K562 (cell line): ENCODE data around the gene SLC43A2. TPM values are rescaled to one million over a fixed set of nuclear protein-coding genes. Genes with fewer than 3 reads are reported as not detected.

Source experiments
- ATAC-seq: fragments of 200-7000 bp; cut with Tn5 transposase; 3 replicates; pipeline ENCODE4 v1.9.1; 2020; ENCODE audit warnings: moderate library complexity
- BruUV-seq: library from RNA; stranded (reverse); fragments of 400-500 nt; replicated peaks from 2 replicates; lab custom pipeline; 2021; lab: Mats Ljungman, UMichigan
- CTCF ChIA-PET: fragments of 300-600 bp; formaldehyde crosslinking; extraction: SDS; loops from one replicate; lab custom pipeline; 2021; ENCODE audit warnings: low intra/inter-chr PET ratio; lab: Yijun Ruan, JAX
- POLR2A ChIA-PET: fragments of 300-600, 350-650 bp; sonication (Branson Sonifier 250); formaldehyde crosslinking; extraction: SDS; loops from one replicate; lab custom pipeline; 2021; ENCODE audit warnings: antibody characterized with exemption, inconsistent platforms; lab: Yijun Ruan, JAX
- DNase-seq, 4 experiments: peaks; one replicate each; pipeline versions ENCODE4 v3.0.0 to v3.0.0-alpha.2; 2011 to 2018; ENCODE audit warnings: low spot score in 3 of 4, mixed read lengths in 3 of 4; ENCODE audit errors: extremely low read depth in 1 of 4
- FAIRE-seq: peaks from 2 replicates; lab custom pipeline; 2011; peaks lifted over from hg19 to GRCh38; lab: Jason Lieb, UNC
- H2AFZ ChIP-seq: 2 replicates; pipeline ENCODE4 v1.6.0; 2011; ENCODE audit warnings: low read depth, low read length, control low read depth, inconsistent platforms
- H3K27ac ChIP-seq: fragments of 200-600 bp; 3 replicates; pipeline ENCODE4 v1.8.0; 2011; ENCODE audit warnings: low read depth, mild to moderate bottlenecking, control low read depth, inconsistent platforms, low read length, moderate library complexity, mixed read lengths; ENCODE audit errors: extremely low read depth
- H3K27me3 ChIP-seq, 2 experiments: fragments of 300-600 bp in 1 of 2; 2 replicates in 1 of 2; 3 replicates in 1 of 2; pipeline versions ENCODE4 v1.6.0 to v1.8.0; 2011; ENCODE audit warnings: inconsistent platforms in 2 of 2, low read length in 2 of 2, mild to moderate bottlenecking in 1 of 2, mixed read lengths in 1 of 2, moderate library complexity in 1 of 2; ENCODE audit not compliant: control insufficient read depth in 2 of 2, insufficient read depth in 2 of 2
- H3K36me3 ChIP-seq: fragments of 300-600 bp; 3 replicates; pipeline ENCODE4 v1.8.0; 2011; ENCODE audit warnings: mild to moderate bottlenecking, low read length, inconsistent platforms; ENCODE audit not compliant: control insufficient read depth, insufficient read depth
- H3K4me1 ChIP-seq, 2 experiments: fragments of 200-600 bp in 1 of 2; replicated peaks in 1 of 2; 2 replicates in 1 of 2; 3 replicates in 1 of 2; pipeline versions ENCODE4 v1.5.1 to v1.8.0; 2011; ENCODE audit warnings: inconsistent platforms in 2 of 2, low read length in 2 of 2, mild to moderate bottlenecking in 1 of 2, mixed read lengths in 1 of 2, moderate library complexity in 1 of 2; ENCODE audit not compliant: control insufficient read depth in 2 of 2, insufficient read depth in 2 of 2
- H3K4me2 ChIP-seq: 2 replicates; pipeline ENCODE4 v1.6.1; 2011; ENCODE audit warnings: low read length, control low read depth, inconsistent platforms, mixed read lengths; ENCODE audit not compliant: insufficient read depth
- H3K4me3 ChIP-seq: fragments of 200-600 bp; sonication (generic), shearing (Covaris generic); 2 replicates; pipeline ENCODE4 v1.5.1; 2016; ENCODE audit warnings: control low read depth, inconsistent platforms
- H3K79me2 ChIP-seq: fragments of 200-600 bp; 3 replicates; pipeline ENCODE4 v1.8.0; 2011; ENCODE audit warnings: low read length, inconsistent platforms; ENCODE audit not compliant: control insufficient read depth, insufficient read depth
- H3K9ac ChIP-seq, 2 experiments: 2 replicates each; pipeline versions ENCODE4 v1.6.0 to v1.6.1; 2011; ENCODE audit warnings: low read depth in 2 of 2, low read length in 2 of 2, control low read depth in 1 of 2, inconsistent platforms in 1 of 2, mild to moderate bottlenecking in 1 of 2, mixed read lengths in 1 of 2; ENCODE audit not compliant: insufficient read depth in 1 of 2
- H3K9me1 ChIP-seq: one replicate; pipeline ENCODE4 v1.6.0; 2011; ENCODE audit warnings: inconsistent platforms, mild to moderate bottlenecking, low read length, moderate library complexity; ENCODE audit not compliant: control insufficient read depth, insufficient read depth
- H3K9me3 ChIP-seq: replicated peaks from 2 replicates; pipeline ENCODE4 v1.5.1; 2011; ENCODE audit warnings: low read depth, low read length, inconsistent platforms; ENCODE audit not compliant: control insufficient read depth, insufficient read depth
- H4K20me1 ChIP-seq: replicated peaks from 2 replicates; pipeline ENCODE4 v1.6.1; 2011; ENCODE audit warnings: low read length, inconsistent platforms, mixed read lengths; ENCODE audit not compliant: control insufficient read depth, insufficient read depth
- ETV1 ChIP-seq: fragments of 450-650 bp; conservative IDR thresholded peaks from 2 replicates; pipeline ENCODE4 v1.6.1; 2016; ENCODE audit warnings: missing genetic modification characterization, control low read depth, low read depth, missing compliant biosample characterization
- HDGF ChIP-seq: fragments of 450-650 bp; IDR thresholded peaks from 2 replicates; pipeline ENCODE4 v1.6.1; 2016
- HNRNPUL1 ChIP-seq: fragments of 200-400 bp; formaldehyde crosslinking; IDR thresholded peaks from 2 replicates; pipeline ENCODE4 v1.6.1; 2017; ENCODE audit warnings: low read length
- SAP30 ChIP-seq: fragments of 200-600 bp; sonication (generic); IDR thresholded peaks from 2 replicates; pipeline ENCODE4 v1.6.1; 2012; ENCODE audit warnings: borderline replicate concordance, low read depth, mild to moderate bottlenecking, moderate library complexity, low read length, control low read depth, inconsistent platforms; ENCODE audit not compliant: insufficient read depth, poor library complexity, severe bottlenecking
- TBP ChIP-seq: optimal IDR thresholded peaks from 2 replicates; pipeline ENCODE3; 2011; ENCODE audit warnings: low read depth, low read length, improper control_type of control experiment
- ZBTB49 ChIP-seq: sonication (generic); formaldehyde crosslinking; IDR thresholded peaks from 2 replicates; pipeline ENCODE4 v1.8.0; 2022; ENCODE audit warnings: missing genetic modification reagents, mild to moderate bottlenecking, borderline replicate concordance
- ZFP36 ChIP-seq: fragments of 150-350 bp; IDR thresholded peaks from 2 replicates; pipeline ENCODE4 v1.6.1; 2018; ENCODE audit warnings: low read length, low read depth; ENCODE audit not compliant: partially characterized antibody
- ZNF316 ChIP-seq: fragments of 450-650 bp; IDR thresholded peaks from 2 replicates; pipeline ENCODE4 v1.6.1; 2016
- WGBS: fragments of 100-300 bp; shearing (Covaris generic); methylation state at CpG from one replicate; pipeline ENCODE4 v1.1.6; 2016; ENCODE audit warnings: low coverage, mixed read lengths; ENCODE audit not compliant: insufficient coverage; ENCODE audit errors: missing lambda C conversion rate; 5-methylcytosine and 5-hydroxymethylcytosine counted together
- in situ Hi-C: fragments of 300-500 bp; cut with MboI; formaldehyde crosslinking; loops from 4 replicates; pipeline ENCODE4 v1.15.0; 2018; ENCODE audit warnings: inconsistent platforms, mixed read lengths
- intact Hi-C: fragments of 100-400 bp; cut with micrococcal nuclease; formaldehyde crosslinking; loops from 2 replicates; pipeline ENCODE4 v1.14.2; 2022
- polyA plus RNA-seq, 8 experiments: library from polyadenylated mRNA; depleted of rRNA in 4 of 8; stranded (reverse) in 5 of 8; unstranded in 3 of 8; fragments of >200 nt; fragmentation: Nextera tagmentation in 2 of 8; fragmentation: Illumina TruSeq in 1 of 8; extraction: Ambion mirVana in 2 of 8; extraction: Trizol in 1 of 8; gene quantifications; 2 replicates each; pipeline versions ENCODE4 v1.2.1 to v1.2.3, GENCODE V29; 2011 to 2014; ENCODE audit warnings: inconsistent platforms in 1 of 8, missing spikeins in 1 of 8
- total RNA-seq, 7 experiments: library from RNA; depleted of rRNA in 6 of 7; stranded (reverse); fragments of >200 nt in 6 of 7; fragmentation: Illumina TruSeq in 2 of 7; extraction: Trizol in 2 of 7; gene quantifications; 2 replicates each; pipeline versions ENCODE4 v1.2.1 to v1.2.3, GENCODE V29; 2011 to 2021; ENCODE audit warnings: low replicate concordance in 1 of 7
- TF ChIP-seq, protein P1 (sequence below): fragments of 250-450 bp; sonication (Bioruptor Pico); IDR thresholded peaks from 2 replicates; pipeline ENCODE4 v1.4.0; 2020; ENCODE audit warnings: mild to moderate bottlenecking, moderate library complexity

The SLC43A2 gene
- total and polyA plus RNA-seq, 9 of the 15 experiments (the other 6 are each of a cell fraction or from before 2014, with no cell fraction given) = 0.03 to 10.2 (median 3.6) TPM

GRCh38 chr17:1627182-1627981 is 1.3 kb downstream of the SLC43A2 start (continued):
- TF ChIP-seq, protein P1, sequence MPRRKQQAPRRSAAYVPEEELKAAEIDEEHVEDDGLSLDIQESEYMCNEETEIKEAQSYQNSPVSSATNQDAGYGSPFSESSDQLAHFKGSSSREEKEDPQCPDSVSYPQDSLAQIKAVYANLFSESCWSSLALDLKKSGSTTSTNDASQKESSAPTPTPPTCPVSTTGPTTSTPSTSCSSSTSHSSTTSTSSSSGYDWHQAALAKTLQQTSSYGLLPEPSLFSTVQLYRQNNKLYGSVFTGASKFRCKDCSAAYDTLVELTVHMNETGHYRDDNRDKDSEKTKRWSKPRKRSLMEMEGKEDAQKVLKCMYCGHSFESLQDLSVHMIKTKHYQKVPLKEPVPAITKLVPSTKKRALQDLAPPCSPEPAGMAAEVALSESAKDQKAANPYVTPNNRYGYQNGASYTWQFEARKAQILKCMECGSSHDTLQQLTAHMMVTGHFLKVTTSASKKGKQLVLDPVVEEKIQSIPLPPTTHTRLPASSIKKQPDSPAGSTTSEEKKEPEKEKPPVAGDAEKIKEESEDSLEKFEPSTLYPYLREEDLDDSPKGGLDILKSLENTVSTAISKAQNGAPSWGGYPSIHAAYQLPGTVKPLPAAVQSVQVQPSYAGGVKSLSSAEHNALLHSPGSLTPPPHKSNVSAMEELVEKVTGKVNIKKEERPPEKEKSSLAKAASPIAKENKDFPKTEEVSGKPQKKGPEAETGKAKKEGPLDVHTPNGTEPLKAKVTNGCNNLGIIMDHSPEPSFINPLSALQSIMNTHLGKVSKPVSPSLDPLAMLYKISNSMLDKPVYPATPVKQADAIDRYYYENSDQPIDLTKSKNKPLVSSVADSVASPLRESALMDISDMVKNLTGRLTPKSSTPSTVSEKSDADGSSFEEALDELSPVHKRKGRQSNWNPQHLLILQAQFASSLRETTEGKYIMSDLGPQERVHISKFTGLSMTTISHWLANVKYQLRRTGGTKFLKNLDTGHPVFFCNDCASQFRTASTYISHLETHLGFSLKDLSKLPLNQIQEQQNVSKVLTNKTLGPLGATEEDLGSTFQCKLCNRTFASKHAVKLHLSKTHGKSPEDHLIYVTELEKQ (CRISPR knock-in tag) = no peak
- TF ChIP-seq TBP = peak; percentile 18
- peak; percentile 41 for TF ChIP-seq ZFP36
- peak; percentile 11 for TF ChIP-seq SAP30

GRCh38 chr17:1626333-1626732 is 2.3 kb downstream of the SLC43A2 start:
- DNase-seq = no peak
- H3K27me3 ChIP-seq = no peaks in the 10 kb centered on the region
- H2AFZ ChIP-seq = no peak overlapping the region
- H3K79me2 ChIP-seq = no peaks in the 10 kb centered on the region
- intact Hi-C loops (no loop called here), in situ Hi-C loops (no loop called here)
- WGBS = 74% methylated on average over 3 of the region's 3 CpGs
- H3K36me3 ChIP-seq = no peaks in the 10 kb centered on the region
- H3K27ac ChIP-seq = no peak overlapping the region
- H3K9me3 ChIP-seq = no peaks in the 10 kb centered on the region
- H3K4me2 ChIP-seq = no peak overlapping the region
- no peak for FAIRE-seq
- no peak overlapping the region for H3K4me3 ChIP-seq
- POLR2A ChIA-PET = interaction anchor here (0.7 to 3.3 kb wide), 5 partner anchors 9 to 370 kb away, joined by 3 to 25 read pairs (median 3); partner anchors contain the start of gene INPP5K
- CTCF ChIA-PET = no interaction called here
- no peak for TF ChIP-seq HDGF
- no peak for TF ChIP-seq ZNF316
- TF ChIP-seq HNRNPUL1 = no peak
- TF ChIP-seq ZBTB49 (CRISPR knock-in tag) = no peak
- TF ChIP-seq ETV1 (tag) = no peak
- BruUV-seq = no TSS peak
- H3K9me1 ChIP-seq = no peaks in the 10 kb centered on the region
- H3K9ac ChIP-seq = peak overlapping the region in 1 of 2 experiments; percentile 32; a peak in 1 of 4 replicates
- peaks cover 9 to 40% of the 10 kb centered on the region in 2 experiments for H3K4me1 ChIP-seq
- H4K20me1 ChIP-seq = peaks cover 8% of the 10 kb centered on the region; the same call in 1 of the 2 replicates
- no peak for ATAC-seq
